Esophagus squamous epithelium (tissue), 5 donors: Measurements from ENCODE around the gene CDH11. TPM values are rescaled to one million over a fixed set of nuclear protein-coding genes. Genes with fewer than 3 reads are reported as not detected.

Source experiments
- DNase-seq: peaks from one replicate; lab custom pipeline; 2025; lab: John Stamatoyannopoulos, UW
- H3K27ac ChIP-seq, 4 donors: fragments of 200-600 bp; sonication (generic); one replicate each; pipeline ENCODE4 v1.5.1; 2016 to 2019; ENCODE audit warnings: mild to moderate bottlenecking in 1 of 4
- H3K27me3 ChIP-seq, 4 donors: fragments of 200-600 bp; sonication (generic); 1 replicate in 3 of 4; 2 replicates in 1 of 4; pipeline versions ENCODE4 v1.5.1 to v1.6.0; 2017 to 2021; ENCODE audit warnings: antibody characterized with exemption in 1 of 4
- H3K36me3 ChIP-seq, 3 donors: fragments of 200-600 bp; sonication (generic); one replicate each; pipeline ENCODE4 v1.5.1; 2016 to 2019
- H3K4me1 ChIP-seq, 3 donors: fragments of 200-600 bp; sonication (generic); one replicate each; pipeline ENCODE4 v1.5.1; 2017 to 2019
- H3K4me3 ChIP-seq, 4 donors: fragments of 200-600 bp; sonication (generic); 1 replicate in 3 of 4; 2 replicates in 1 of 4; pipeline ENCODE4 v1.5.1; 2016 to 2019; ENCODE audit warnings: mild to moderate bottlenecking in 2 of 4, moderate library complexity in 1 of 4
- H3K9me3 ChIP-seq, 3 donors: fragments of 200-600 bp; sonication (generic); one replicate each; pipeline ENCODE4 v1.5.1; 2016 to 2019
- POLR2A ChIP-seq, 4 donors: fragments of 450-650 bp; IDR thresholded peaks; one replicate each; pipeline ENCODE4 v1.6.1; 2017; ENCODE audit warnings: antibody characterized with exemption in 4 of 4, mild to moderate bottlenecking in 4 of 4, moderate library complexity in 3 of 4
- WGBS, 2 donors: methylation state at CpG; one replicate each; pipeline ENCODE4 v1.1.5; 2018; 5-methylcytosine and 5-hydroxymethylcytosine counted together
- intact Hi-C: fragments of 100-400 bp; cut with DNase I; formaldehyde crosslinking; loops from one replicate; pipeline ENCODE4 v1.15.0; 2022
- total RNA-seq, 4 donors: library from RNA; depleted of rRNA; stranded (reverse); fragments of >200 nt; gene quantifications; one replicate each; pipeline ENCODE4 v1.1.0, GENCODE V29; 2016
- TF ChIP-seq, protein P1 (sequence below), 6 experiments: fragments of 450-650 bp in 4 of 6; fragments of 200-600 bp in 2 of 6; sonication (generic) in 2 of 6; IDR thresholded peaks; one replicate each; pipeline ENCODE4 v1.5.1; 2016 to 2019; ENCODE audit warnings: antibody characterized with exemption in 6 of 6, mild to moderate bottlenecking in 4 of 6, moderate library complexity in 4 of 6
- donor health status: DM: yes; HTN: yes; CAD: no.

CDH11 gene
- total RNA-seq, 4 donors from 2014 or later, result 3.4 to 17.5 (median 6.6) TPM

DNA sequence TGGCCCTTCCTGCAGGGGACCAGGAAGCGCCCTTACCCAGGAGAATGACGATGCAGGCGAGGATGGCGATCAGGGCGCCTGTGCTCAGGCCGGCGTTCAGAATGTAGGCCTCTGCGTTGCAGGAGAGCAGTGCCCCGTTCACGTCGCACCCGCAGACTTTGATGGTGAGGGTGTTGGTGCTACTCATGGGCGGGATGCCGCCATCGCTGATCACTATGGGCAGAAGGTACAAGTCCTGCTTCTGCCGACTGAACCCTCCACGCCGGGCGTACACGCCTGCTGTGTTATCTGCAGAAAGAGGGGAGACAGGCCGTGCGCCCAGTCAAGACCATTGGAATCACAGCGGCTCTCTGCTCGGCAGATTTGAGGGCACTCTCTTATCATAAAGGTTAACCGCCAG, 171.1 kb downstream of the CDH11 start:
- no peak for TF ChIP-seq POLR2A (IDR thresholded peaks at IDR 0.05)
- Histone ChIP-seq H3K36me3 (peaks cover 0 to 4% (median 0%) of the 10 kb centered on the region in 3 donors), H3K27me3 (no peaks in the 10 kb centered on the region), H3K27ac (no peak overlapping the region), H3K4me1 (no peaks in the 10 kb centered on the region), H3K4me3 (no peak overlapping the region), H3K9me3 (no peaks in the 10 kb centered on the region)
- DNase-seq, result no peak
- intact Hi-C loops, result no loop called here
- 90 to 91% methylated on average over 8 to 9 of the region's 25 CpGs for WGBS, 2 donors

DNA sequence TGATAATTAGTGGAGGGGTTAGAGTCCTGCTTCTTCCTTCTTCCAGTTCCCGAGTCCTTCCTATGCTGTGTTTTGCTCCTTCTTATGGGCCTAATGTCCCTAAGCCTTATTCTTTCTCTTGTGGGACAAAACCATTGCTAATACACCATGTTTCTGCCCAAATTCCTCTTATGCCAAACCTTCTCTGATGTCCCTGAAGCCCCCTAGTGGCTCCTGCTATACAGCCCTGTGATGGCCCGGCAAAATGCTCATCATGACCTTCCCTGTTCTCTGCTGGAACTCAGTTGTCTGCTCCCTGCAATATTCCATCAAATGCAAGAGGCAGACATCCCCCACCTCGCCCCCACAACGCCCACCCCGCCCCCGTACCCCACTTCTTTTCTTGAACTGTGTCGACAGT, 171.6 kb downstream of the CDH11 start:
- peaks cover 0 to 4% (median 0%) of the 10 kb centered on the region in 3 donors for H3K36me3 ChIP-seq
- intact Hi-C loops, result no loop called here
- WGBS, 2 donors, result 80 to 85% methylated on average over 4 to 6 of the region's 7 CpGs
- DNase-seq, result no peak
- no peak overlapping the region for H3K4me3 ChIP-seq
- H3K4me1 ChIP-seq, result no peaks in the 10 kb centered on the region
- TF ChIP-seq, protein P1, sequence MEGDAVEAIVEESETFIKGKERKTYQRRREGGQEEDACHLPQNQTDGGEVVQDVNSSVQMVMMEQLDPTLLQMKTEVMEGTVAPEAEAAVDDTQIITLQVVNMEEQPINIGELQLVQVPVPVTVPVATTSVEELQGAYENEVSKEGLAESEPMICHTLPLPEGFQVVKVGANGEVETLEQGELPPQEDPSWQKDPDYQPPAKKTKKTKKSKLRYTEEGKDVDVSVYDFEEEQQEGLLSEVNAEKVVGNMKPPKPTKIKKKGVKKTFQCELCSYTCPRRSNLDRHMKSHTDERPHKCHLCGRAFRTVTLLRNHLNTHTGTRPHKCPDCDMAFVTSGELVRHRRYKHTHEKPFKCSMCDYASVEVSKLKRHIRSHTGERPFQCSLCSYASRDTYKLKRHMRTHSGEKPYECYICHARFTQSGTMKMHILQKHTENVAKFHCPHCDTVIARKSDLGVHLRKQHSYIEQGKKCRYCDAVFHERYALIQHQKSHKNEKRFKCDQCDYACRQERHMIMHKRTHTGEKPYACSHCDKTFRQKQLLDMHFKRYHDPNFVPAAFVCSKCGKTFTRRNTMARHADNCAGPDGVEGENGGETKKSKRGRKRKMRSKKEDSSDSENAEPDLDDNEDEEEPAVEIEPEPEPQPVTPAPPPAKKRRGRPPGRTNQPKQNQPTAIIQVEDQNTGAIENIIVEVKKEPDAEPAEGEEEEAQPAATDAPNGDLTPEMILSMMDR (IDR thresholded peaks at IDR 0.05), result no peak
- no peak for TF ChIP-seq POLR2A (IDR thresholded peaks at IDR 0.05)
- H3K27me3 ChIP-seq, result no peaks in the 10 kb centered on the region
- H3K9me3 ChIP-seq, result no peaks in the 10 kb centered on the region
- no peak overlapping the region for H3K27ac ChIP-seq

DNA sequence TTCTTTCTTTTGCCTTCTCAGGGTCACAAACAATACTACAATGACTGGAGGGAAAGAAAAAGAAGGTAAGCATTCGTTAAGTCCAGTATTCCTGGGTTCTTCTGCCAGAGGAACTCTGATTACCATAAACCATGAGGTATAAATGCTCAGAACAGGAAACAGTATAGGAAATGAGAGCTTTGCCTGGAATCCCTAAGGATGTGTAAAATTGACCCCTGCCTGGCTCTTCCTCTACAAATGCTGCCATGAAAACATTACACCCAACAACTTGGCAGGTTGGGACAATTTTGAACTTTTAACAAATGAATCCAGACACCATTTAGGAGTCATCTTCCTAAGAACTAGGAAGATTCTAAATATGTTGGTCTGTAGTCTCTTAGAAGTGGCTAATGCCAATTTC, 173.8 kb downstream of the CDH11 start:
- no peak for TF ChIP-seq POLR2A (IDR thresholded peaks at IDR 0.05)
- TF ChIP-seq, protein P1 (IDR thresholded peaks at IDR 0.05), result no peak
- WGBS, 2 donors, result 27 to 36% methylated on average over 1 of the region's 1 CpG

GRCh38 chr16:64947651-64948050, 174.2 kb downstream of the CDH11 start:
- no peak for TF ChIP-seq POLR2A (IDR thresholded peaks at IDR 0.05)
- TF ChIP-seq, protein P1 (IDR thresholded peaks at IDR 0.05), result no peak
- H3K4me1 ChIP-seq, result no peaks in the 10 kb centered on the region
- H3K27me3 ChIP-seq, result no peaks in the 10 kb centered on the region
- H3K27ac ChIP-seq, result no peak overlapping the region
- WGBS, 2 donors, result 72 to 87% methylated on average over 12 of the region's 12 CpGs
- H3K4me3 ChIP-seq, result no peak overlapping the region
- H3K36me3 ChIP-seq, result peaks cover 0 to 4% (median 0%) of the 10 kb centered on the region in 3 donors
- H3K9me3 ChIP-seq, result no peaks in the 10 kb centered on the region
- intact Hi-C loops, result no loop called here
- no peak for DNase-seq

More for the DNA sequence above, 173.8 kb downstream of the CDH11 start:
- Histone ChIP-seq H3K9me3 (no peaks in the 10 kb centered on the region), H3K36me3 (peaks cover 0 to 4% (median 0%) of the 10 kb centered on the region in 3 donors), H3K27ac (no peak overlapping the region), H3K27me3 (no peaks in the 10 kb centered on the region), H3K4me1 (no peaks in the 10 kb centered on the region), H3K4me3 (no peak overlapping the region)
- intact Hi-C loops, result no loop called here
- no peak for DNase-seq

DNA sequence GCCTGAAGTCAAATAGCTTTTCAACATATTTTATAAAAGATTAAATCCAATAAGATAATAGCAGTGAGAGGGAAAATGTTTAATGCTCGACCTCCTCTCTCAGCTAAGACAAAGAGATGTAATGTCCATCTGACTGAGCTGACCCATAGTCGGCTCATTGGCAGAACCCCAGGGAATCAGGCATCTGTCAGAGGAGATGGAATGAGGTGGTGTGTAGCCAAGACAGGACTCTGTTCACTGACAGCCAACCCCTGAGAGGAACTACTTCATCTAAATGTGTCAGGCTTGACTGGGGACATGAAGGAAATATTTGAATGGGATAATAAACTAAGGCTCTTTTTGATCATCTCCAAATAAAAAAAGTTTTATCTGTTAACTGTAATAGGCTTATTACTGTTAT, 188.0 kb downstream of the CDH11 start:
- no peak for TF ChIP-seq POLR2A (IDR thresholded peaks at IDR 0.05)
- TF ChIP-seq, protein P1 (IDR thresholded peaks at IDR 0.05), result no peak
- Histone ChIP-seq H3K27ac (no peak overlapping the region), H3K27me3 (no peaks in the 10 kb centered on the region), H3K4me1 (no peaks in the 10 kb centered on the region), H3K4me3 (no peak overlapping the region), H3K9me3 (no peaks in the 10 kb centered on the region), H3K36me3 (no peaks in the 10 kb centered on the region)
- intact Hi-C loops, result no loop called here
- WGBS, 2 donors, result 24 to 34% methylated on average over 2 of the region's 2 CpGs
- no peak for DNase-seq

GRCh38 chr16:64926476-64926875, 195.4 kb downstream of the CDH11 start:
- Histone ChIP-seq H3K9me3 (peaks cover 0 to 11% (median 0%) of the 10 kb centered on the region in 3 donors), H3K27ac (no peak overlapping the region), H3K4me3 (no peak overlapping the region), H3K27me3 (no peaks in the 10 kb centered on the region), H3K36me3 (no peaks in the 10 kb centered on the region), H3K4me1 (no peaks in the 10 kb centered on the region)
- intact Hi-C loops, result no loop called here
- TF ChIP-seq POLR2A (IDR thresholded peaks at IDR 0.05), result no peak
- no peak for DNase-seq
- 77 to 78% methylated on average over 4 of the region's 4 CpGs for WGBS, 2 donors
